ENCODE measurements around the gene STIM2.

STIM2 gene

GRCh38 chr4:26999689-27000088 lies 139.0 kb downstream of the STIM2 start:
- DNase-seq (ENCODE audit: low read depth in 2 of 2, low spot score in 1 of 2) = no peak

DNA sequence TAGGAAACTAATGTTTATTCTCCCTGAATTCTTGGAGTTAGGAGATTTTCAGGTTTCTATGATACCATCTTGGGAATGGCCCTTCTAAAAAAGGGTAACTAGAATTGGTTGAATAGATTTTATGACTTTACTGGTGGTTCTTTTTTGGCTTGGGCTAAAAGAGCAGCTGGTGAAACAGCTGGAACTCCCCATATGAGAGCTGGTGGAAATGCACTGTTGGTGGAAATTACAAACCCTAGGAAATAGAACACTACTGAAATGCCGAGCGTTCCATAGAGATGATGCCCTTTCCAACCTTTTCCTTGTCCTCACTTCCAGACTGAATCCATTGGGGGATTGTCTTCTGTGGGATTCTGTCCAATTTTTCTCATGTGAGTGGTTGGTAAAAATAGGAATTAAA lies 139.5 kb downstream of the STIM2 start:
- no peak for DNase-seq (ENCODE audit: low read depth in 2 of 2, low spot score in 1 of 2)

DNA sequence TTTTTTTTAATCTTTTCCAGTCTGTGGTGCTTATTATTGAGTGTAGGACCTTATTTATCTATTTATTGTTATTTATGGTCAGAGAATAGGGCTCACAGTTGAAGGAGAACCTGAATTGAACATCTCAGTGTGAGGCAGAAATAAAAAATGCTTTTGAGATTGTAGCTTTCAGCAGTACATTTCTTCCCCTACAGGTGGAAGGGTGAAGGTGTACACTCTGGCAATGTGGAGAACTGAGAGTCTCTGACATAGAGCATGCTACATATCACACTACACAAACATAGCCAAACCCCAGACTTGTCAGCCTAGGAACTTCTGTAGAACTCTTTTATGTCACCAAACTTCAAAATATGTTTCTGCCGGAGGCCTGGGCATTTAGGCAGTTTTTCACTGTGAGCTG lies 140.2 kb downstream of the STIM2 start:
- no peak for DNase-seq (ENCODE audit: low read depth in 2 of 2, low spot score in 1 of 2)

DNA sequence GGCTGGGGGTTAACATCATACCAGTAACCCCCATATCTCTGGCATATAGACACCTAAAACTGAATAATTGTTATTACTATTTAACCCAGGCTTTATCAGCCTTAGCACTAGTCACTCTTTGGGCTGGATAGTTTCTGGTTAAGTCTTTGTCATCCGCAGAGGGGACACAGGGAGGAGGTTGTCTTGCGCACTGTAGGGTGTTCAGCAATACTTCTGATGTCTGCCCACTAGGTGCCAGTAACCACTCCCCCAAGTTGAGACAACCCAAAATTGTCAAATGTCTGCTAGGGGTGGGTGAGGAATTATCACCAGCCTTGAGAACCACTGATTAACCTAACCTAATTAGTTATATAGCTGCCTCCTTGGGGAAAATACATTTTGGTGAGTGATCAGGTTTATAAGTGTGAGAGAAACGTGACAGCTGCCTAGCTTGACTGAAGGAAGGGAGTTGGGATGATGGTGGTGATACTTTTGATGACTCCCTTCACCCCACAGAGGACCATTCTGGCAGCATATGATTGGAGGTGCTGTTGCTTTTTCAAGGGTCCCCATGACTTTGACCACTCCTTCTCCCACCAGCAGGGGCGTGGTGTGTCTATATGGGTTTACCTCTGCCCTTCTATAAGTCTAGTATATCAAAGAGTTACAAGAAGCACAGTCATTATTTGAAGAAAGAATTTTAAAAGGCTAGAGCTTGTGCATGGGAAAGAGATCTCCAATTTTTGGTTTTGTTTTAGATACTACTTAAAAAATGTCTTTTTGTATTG lies 140.9 kb downstream of the STIM2 start:
- DNase-seq (ENCODE audit: low read depth in 2 of 2, low spot score in 1 of 2) = no peak

DNA sequence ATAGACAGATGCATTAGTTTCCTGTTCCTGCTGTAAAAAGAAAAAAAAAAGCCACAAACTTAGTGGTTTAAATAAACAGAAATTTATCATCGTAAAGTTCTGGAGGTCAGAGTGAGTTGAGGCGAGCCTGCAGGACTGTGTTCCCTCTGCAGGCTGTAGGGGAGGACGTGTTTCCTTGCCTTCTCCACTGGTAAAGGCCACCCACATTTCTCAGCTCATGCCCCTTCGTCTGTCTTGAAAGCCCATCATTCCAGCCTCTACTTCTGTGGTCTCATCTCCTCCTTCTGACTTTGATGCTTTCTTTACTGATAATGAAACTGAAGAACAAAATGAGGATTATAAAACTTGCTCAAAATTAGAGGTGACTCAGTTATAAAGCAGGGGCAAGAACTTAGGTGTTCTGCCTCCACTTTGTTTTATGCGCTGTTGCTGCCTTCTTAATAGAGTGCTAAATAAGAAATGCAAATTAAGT lies 143.0 kb downstream of the STIM2 start:
- no peak for DNase-seq (ENCODE audit: low read depth in 2 of 2, low spot score in 1 of 2)

- DNase-seq (ENCODE audit: low read depth in 2 of 2, low spot score in 1 of 2) = no peak
Measured at GRCh38 chr4:27005501-27005900, 144.9 kb downstream of the STIM2 start.

- DNase-seq (ENCODE audit: low read depth in 2 of 2, low spot score in 1 of 2) = no peak
Measured at GRCh38 chr4:27005905-27006590, 145.4 kb downstream of the STIM2 start.

- DNase-seq (ENCODE audit: low read depth in 2 of 2, low spot score in 1 of 2) = no peak
Measured at GRCh38 chr4:27006646-27007045, 146.0 kb downstream of the STIM2 start.

- no peak for DNase-seq (ENCODE audit: low read depth in 2 of 2, low spot score in 1 of 2)
Measured at GRCh38 chr4:27007507-27007906, 146.9 kb downstream of the STIM2 start.

DNA sequence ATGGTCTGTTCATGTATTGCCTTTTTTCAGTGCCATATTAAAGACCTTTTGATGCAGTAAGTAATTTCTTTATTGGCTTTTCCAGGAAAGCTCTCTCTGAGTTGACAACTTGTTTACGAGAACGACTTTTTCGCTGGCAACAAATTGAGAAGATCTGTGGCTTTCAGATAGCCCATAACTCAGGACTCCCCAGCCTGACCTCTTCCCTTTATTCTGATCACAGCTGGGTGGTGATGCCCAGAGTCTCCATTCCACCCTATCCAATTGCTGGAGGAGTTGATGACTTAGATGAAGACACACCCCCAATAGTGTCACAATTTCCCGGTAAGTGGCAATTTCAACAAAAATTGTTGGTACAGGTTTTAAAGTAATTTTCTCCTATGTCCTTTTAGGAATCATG lies 148.0 kb downstream of the STIM2 start:
- DNase-seq (ENCODE audit: low read depth in 2 of 2, low spot score in 1 of 2) = no peak

GRCh38 chr4:27009539-27009938 lies 148.9 kb downstream of the STIM2 start:
- DNase-seq (ENCODE audit: low read depth in 2 of 2, low spot score in 1 of 2) = no peak

GRCh38 chr4:27010334-27010940 lies 149.8 kb downstream of the STIM2 start:
- DNase-seq (ENCODE audit: low read depth in 2 of 2, low spot score in 1 of 2) = peak; percentile 30 to 31

DNA sequence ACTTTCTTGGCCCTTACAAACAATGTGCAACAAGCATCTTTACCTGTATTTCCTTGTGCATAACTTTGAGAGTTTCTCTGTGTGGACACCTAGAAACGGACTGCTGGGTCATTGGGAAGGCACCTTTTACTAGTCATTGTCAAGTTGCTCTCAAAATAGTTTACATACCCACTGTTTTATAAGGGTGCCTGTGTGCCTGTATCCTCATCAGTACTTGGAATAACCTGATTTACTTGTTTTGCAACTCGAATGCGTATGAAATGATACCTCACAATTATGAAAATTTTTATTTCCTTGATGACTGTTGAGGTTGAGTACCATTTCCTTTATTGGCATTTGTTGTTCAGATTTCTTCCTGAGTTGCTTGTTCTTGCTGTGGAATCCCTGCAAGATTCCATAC lies 150.8 kb downstream of the STIM2 start:
- DNase-seq (ENCODE audit: low read depth in 2 of 2, low spot score in 1 of 2) = no peak

- no peak for DNase-seq (ENCODE audit: low read depth in 2 of 2, low spot score in 1 of 2)
Measured at GRCh38 chr4:27013012-27013411, 152.4 kb downstream of the STIM2 start.

- DNase-seq (ENCODE audit: low read depth in 2 of 2, low spot score in 1 of 2) = no peak
Measured at GRCh38 chr4:27016551-27016950, 155.9 kb downstream of the STIM2 start.

DNA sequence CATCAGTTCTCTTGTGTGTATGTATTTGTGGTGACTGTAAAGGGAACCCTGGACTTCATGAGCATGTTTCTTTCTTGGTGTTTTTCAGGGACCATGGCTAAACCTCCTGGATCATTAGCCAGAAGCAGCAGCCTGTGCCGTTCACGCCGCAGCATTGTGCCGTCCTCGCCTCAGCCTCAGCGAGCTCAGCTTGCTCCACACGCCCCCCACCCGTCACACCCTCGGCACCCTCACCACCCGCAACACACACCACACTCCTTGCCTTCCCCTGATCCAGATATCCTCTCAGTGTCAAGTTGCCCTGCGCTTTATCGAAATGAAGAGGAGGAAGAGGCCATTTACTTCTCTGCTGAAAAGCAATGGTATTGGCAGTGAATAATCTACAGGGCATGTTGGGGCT lies 157.0 kb downstream of the STIM2 start:
- DNase-seq (ENCODE audit: low read depth in 2 of 2, low spot score in 1 of 2) = no peak

GRCh38 chr4:27018076-27018475 lies 157.4 kb downstream of the STIM2 start:
- DNase-seq (ENCODE audit: low read depth in 2 of 2, low spot score in 1 of 2) = no peak

DNA sequence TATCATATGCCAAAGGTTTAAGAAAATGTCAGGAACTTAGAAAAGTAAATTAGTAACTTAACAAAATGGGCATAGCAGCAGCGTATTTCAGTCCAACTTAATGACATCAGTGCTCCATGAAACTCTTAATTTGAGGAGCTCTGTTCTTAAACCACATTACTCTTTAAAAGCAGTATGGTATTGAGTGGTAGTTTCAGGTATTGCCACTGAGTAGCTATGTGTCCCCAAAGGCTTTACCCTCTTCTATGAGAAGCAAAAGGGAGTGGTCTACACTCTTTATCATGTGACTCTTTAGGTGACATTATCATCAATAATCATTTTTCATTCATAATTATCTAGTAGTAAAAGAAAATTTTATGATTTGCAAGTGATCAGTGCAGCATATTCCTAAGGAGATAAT lies 158.3 kb downstream of the STIM2 start:
- no peak for DNase-seq (ENCODE audit: low read depth in 2 of 2, low spot score in 1 of 2)

DNA sequence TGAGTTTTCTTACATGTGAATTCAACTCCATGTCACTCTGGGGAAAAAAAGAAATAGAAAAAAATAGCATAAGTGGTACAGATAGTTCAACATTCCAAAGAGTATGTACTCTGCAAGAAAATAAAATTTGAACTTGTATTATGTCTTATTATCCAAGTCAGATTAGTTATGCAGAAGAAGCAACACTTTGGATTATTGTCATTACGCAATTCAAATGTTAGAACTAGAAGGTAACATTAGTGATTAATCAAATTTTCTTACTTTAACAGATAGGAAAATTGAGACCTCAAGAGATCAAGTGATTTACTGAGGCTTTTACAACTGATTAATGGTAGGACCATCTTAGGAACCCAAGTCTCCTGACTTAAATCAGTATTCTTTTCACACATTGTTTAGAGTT lies 159.1 kb downstream of the STIM2 start:
- no peak for DNase-seq (ENCODE audit: low read depth in 2 of 2, low spot score in 1 of 2)

DNA sequence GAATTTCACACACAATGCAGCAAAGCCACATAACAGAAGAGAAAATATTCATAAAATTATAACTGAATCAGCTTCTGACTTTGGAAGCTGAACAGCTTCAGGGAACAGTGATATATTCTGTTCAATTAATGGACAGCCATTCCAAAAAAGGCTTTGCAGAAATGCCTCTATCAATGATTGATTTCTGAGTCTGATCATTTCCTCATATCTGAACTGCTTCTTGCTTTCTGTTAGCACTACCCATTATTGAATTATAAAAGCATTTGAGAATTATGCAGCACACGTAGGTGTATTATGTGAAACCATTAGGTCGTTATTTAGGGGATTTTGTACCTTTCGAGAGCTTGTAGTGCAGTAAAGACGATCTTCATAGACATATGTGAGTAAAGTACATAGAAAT lies 159.6 kb downstream of the STIM2 start:
- no peak for DNase-seq (ENCODE audit: low read depth in 2 of 2, low spot score in 1 of 2)

DNA sequence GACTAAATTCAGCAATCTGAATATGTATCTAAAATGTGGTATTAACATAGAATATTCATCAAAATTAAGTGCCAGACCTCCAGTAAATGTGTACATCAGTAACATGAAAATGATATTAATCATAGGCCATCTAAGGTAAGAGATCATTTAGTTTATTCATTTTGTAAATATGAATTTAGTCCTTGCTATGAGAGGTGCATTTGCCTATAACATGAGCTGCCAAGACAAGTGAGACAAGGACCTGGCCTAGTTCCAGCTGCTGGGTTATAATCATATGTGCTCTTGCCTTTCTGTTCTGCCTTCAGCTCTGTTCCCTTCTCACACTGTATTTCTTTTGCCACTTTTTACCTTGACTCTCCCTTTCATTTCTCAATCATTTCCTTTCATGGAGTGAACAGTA lies 160.0 kb downstream of the STIM2 start:
- no peak for DNase-seq (ENCODE audit: low read depth in 2 of 2, low spot score in 1 of 2)

- DNase-seq (ENCODE audit: low read depth in 2 of 2, low spot score in 1 of 2) = no peak
Measured at GRCh38 chr4:27022963-27023362, 162.3 kb downstream of the STIM2 start.
